Osteoblast (primary cell): ENCODE data around the gene GATAD1. TPM values are rescaled to one million over a fixed set of nuclear protein-coding genes. Genes with fewer than 3 reads are reported as not detected.
A peak's percentile ranks its signal among the peaks of the same experiment; 100 is the strongest.

Experiments
- DNase-seq: peaks from one replicate; pipeline ENCODE4 v3.0.0; 2011; ENCODE audit warnings: low spot score, mixed read lengths; ENCODE audit not compliant: insufficient read length; ENCODE audit errors: missing footprints
- H2AFZ ChIP-seq: 2 replicates; pipeline ENCODE4 v1.6.0; 2011; ENCODE audit warnings: mild to moderate bottlenecking, low read length
- H3K27ac ChIP-seq: 2 replicates; pipeline ENCODE4 v1.5.1; 2011; ENCODE audit warnings: mild to moderate bottlenecking, low read depth, low read length, moderate library complexity
- H3K27me3 ChIP-seq: 2 replicates; pipeline ENCODE4 v1.6.0; 2012; ENCODE audit warnings: mild to moderate bottlenecking, control low read depth, inconsistent platforms, low read length, moderate library complexity; ENCODE audit not compliant: insufficient read depth
- H3K36me3 ChIP-seq: 2 replicates; pipeline ENCODE4 v1.5.1; 2011; ENCODE audit warnings: mild to moderate bottlenecking, low read length, control low read depth, moderate library complexity; ENCODE audit not compliant: insufficient read depth
- H3K4me1 ChIP-seq: 2 replicates; pipeline ENCODE4 v1.5.1; 2011; ENCODE audit warnings: mild to moderate bottlenecking, low read length, control low read depth, moderate library complexity; ENCODE audit not compliant: insufficient read depth
- H3K4me2 ChIP-seq: 2 replicates; pipeline ENCODE4 v1.6.0; 2011; ENCODE audit warnings: mild to moderate bottlenecking, low read length; ENCODE audit not compliant: insufficient read depth
- H3K4me3 ChIP-seq: fragments of 200-600 bp; sonication (generic); 3 replicates; pipeline ENCODE4 v1.5.1; 2012; ENCODE audit warnings: mild to moderate bottlenecking, low read length, inconsistent platforms; ENCODE audit not compliant: insufficient read depth
- H3K79me2 ChIP-seq: 2 replicates; pipeline ENCODE4 v1.6.0; 2012; ENCODE audit warnings: mild to moderate bottlenecking, low read length, control low read depth, inconsistent platforms; ENCODE audit not compliant: insufficient read depth
- H3K9me3 ChIP-seq: 2 replicates; pipeline ENCODE4 v1.5.1; 2011; ENCODE audit warnings: low read depth, low read length, control low read depth
- H4K20me1 ChIP-seq: 2 replicates; pipeline ENCODE4 v1.6.0; 2012; ENCODE audit warnings: mild to moderate bottlenecking, low read length, control low read depth; ENCODE audit not compliant: insufficient read depth
- CTCF ChIP-seq: IDR thresholded peaks from 2 replicates; pipeline ENCODE4 v1.5.1; 2011; ENCODE audit warnings: mild to moderate bottlenecking, low read depth, low read length, moderate library complexity; ENCODE audit errors: extremely low read depth
- total RNA-seq: library from RNA; depleted of rRNA; stranded (reverse); fragments of >200 nt; gene quantifications from 2 replicates; pipeline ENCODE4 v1.2.3, GENCODE V29; 2012

Gene GATAD1
- total RNA-seq, 1 donor = 42.7 TPM

- no peaks in the 10 kb centered on the region for H3K36me3 ChIP-seq
- H3K4me2 ChIP-seq = no peak overlapping the region
- H3K27ac ChIP-seq = no peak overlapping the region
- H4K20me1 ChIP-seq = no peaks in the 10 kb centered on the region
- no peak overlapping the region for H3K4me3 ChIP-seq
- H3K9me3 ChIP-seq = no peaks in the 10 kb centered on the region
- no peaks in the 10 kb centered on the region for H3K4me1 ChIP-seq
- no peak for DNase-seq
- H2AFZ ChIP-seq = no peak overlapping the region
- TF ChIP-seq CTCF = no peak
- H3K79me2 ChIP-seq = no peaks in the 10 kb centered on the region
- H3K27me3 ChIP-seq = no peaks in the 10 kb centered on the region
These were observed 25.4 kb upstream of the GATAD1 start for GRCh38 chr7:92421676-92422435.

GRCh38 chr7:92422926-92423325 lies 24.4 kb upstream of the GATAD1 start:
- no peak overlapping the region for H3K4me2 ChIP-seq
- no peaks in the 10 kb centered on the region for H3K9me3 ChIP-seq
- H3K79me2 ChIP-seq = no peaks in the 10 kb centered on the region
- no peaks in the 10 kb centered on the region for H3K27me3 ChIP-seq
- H3K4me1 ChIP-seq = no peaks in the 10 kb centered on the region
- H4K20me1 ChIP-seq = no peaks in the 10 kb centered on the region
- TF ChIP-seq CTCF = no peak
- no peak overlapping the region for H3K27ac ChIP-seq
- no peaks in the 10 kb centered on the region for H3K36me3 ChIP-seq
- DNase-seq = no peak
- no peak overlapping the region for H2AFZ ChIP-seq
- H3K4me3 ChIP-seq = no peak overlapping the region

GRCh38 chr7:92423710-92424131 lies 23.6 kb upstream of the GATAD1 start:
- no peaks in the 10 kb centered on the region for H3K36me3 ChIP-seq
- H2AFZ ChIP-seq = peak overlapping the region; percentile 54
- no peak overlapping the region for H3K27ac ChIP-seq
- no peaks in the 10 kb centered on the region for H3K27me3 ChIP-seq
- H3K79me2 ChIP-seq = no peaks in the 10 kb centered on the region
- peak overlapping the region; percentile 96 for H3K4me2 ChIP-seq
- no peak for DNase-seq
- H3K9me3 ChIP-seq = no peaks in the 10 kb centered on the region
- no peaks in the 10 kb centered on the region for H4K20me1 ChIP-seq
- no peak for TF ChIP-seq CTCF
- no peaks in the 10 kb centered on the region for H3K4me1 ChIP-seq
- H3K4me3 ChIP-seq = no peak overlapping the region

GRCh38 chr7:92425311-92425947 lies 21.9 kb upstream of the GATAD1 start:
- no peaks in the 10 kb centered on the region for H3K4me1 ChIP-seq
- no peak for DNase-seq
- TF ChIP-seq CTCF = no peak
- no peaks in the 10 kb centered on the region for H3K79me2 ChIP-seq
- H2AFZ ChIP-seq = peak overlapping the region; percentile 36
- no peaks in the 10 kb centered on the region for H3K36me3 ChIP-seq
- peak overlapping the region; percentile 58 for H3K4me2 ChIP-seq
- H3K27ac ChIP-seq = no peak overlapping the region
- no peaks in the 10 kb centered on the region for H3K9me3 ChIP-seq
- H4K20me1 ChIP-seq = no peaks in the 10 kb centered on the region
- no peaks in the 10 kb centered on the region for H3K27me3 ChIP-seq
- H3K4me3 ChIP-seq = peak overlapping the region; percentile 2
